Parathyroid adenoma (tissue), 2 donors: ENCODE data around the gene ERP29.
A peak's percentile ranks its signal among the peaks of the same experiment; 100 is the strongest.

Experiments used
- H2AFZ ChIP-seq: fragments of 300-600 bp; sonication (generic); one replicate; pipeline ENCODE4 v1.7.0; 2017; ENCODE audit warnings: antibody characterized with exemption, mild to moderate bottlenecking
- H3K27ac ChIP-seq: fragments of 300-600 bp; sonication (generic); one replicate; pipeline ENCODE4 v1.7.0; 2017
- H3K27me3 ChIP-seq: fragments of 300-600 bp; sonication (generic); one replicate; pipeline ENCODE4 v1.7.0; 2017; ENCODE audit warnings: low read length; ENCODE audit not compliant: control insufficient read depth, insufficient read depth
- H3K36me3 ChIP-seq: fragments of 300-600 bp; sonication (generic); one replicate; pipeline ENCODE4 v1.7.0; 2017; ENCODE audit warnings: low read length; ENCODE audit not compliant: control insufficient read depth, insufficient read depth
- H3K4me1 ChIP-seq: fragments of 300-600 bp; sonication (generic); one replicate; pipeline ENCODE4 v1.7.0; 2017; ENCODE audit warnings: control low read depth
- H3K4me2 ChIP-seq: fragments of 300-600 bp; sonication (generic); one replicate; pipeline ENCODE4 v1.7.0; 2017; ENCODE audit warnings: low read length
- H3K4me3 ChIP-seq: fragments of 300-600 bp; sonication (generic); one replicate; pipeline ENCODE4 v1.7.0; 2017; ENCODE audit warnings: low read depth, low read length
- H3K79me2 ChIP-seq: fragments of 300-600 bp; sonication (generic); one replicate; pipeline ENCODE4 v1.7.0; 2017; ENCODE audit warnings: control low read depth
- H3K9ac ChIP-seq: fragments of 300-600 bp; sonication (generic); one replicate; pipeline ENCODE4 v1.7.0; 2017; ENCODE audit warnings: mild to moderate bottlenecking
- H3K9me3 ChIP-seq: fragments of 300-600 bp; sonication (generic); one replicate; pipeline ENCODE4 v1.7.0; 2017; ENCODE audit warnings: low read length; ENCODE audit not compliant: control insufficient read depth
- CTCF ChIP-seq: fragments of 300-600 bp; sonication (generic); IDR thresholded peaks from one replicate; pipeline ENCODE4 v1.7.0; 2017; ENCODE audit warnings: antibody characterized with exemption, mild to moderate bottlenecking
- donor health status: primary hyperparathyroidism.

Gene ERP29

GRCh38 chr12:112012775-112013600 is at the start of gene ERP29, which contains the start of gene TMEM116:
ERP29 (plus strand) TSS chr12:112013426; CDS start chr12:112013466, 40 bp downstream.
TMEM116 (minus strand) TSS chr12:112013165; CDS start chr12:112005270, 7,895 bp downstream.
- Histone ChIP-seq H3K36me3 (no peaks in the 10 kb centered on the region), H3K4me3 (peak within 1 kb of the TSS; percentile 93), H3K27me3 (no peaks in the 10 kb centered on the region), H3K9ac (peak within 1 kb of the TSS; percentile 87), H3K79me2 (peaks cover 22% of the 10 kb centered on the region), H3K4me2 (peak within 1 kb of the TSS; percentile 84), H3K27ac (peak within 1 kb of the TSS; percentile 95), H3K4me1 (peaks cover 14% of the 10 kb centered on the region), H2AFZ (peak within 1 kb of the TSS; percentile 84), H3K9me3 (no peaks in the 10 kb centered on the region)
- TF ChIP-seq CTCF, result peak; percentile 78

- Histone ChIP-seq H3K4me1 (no peaks in the 10 kb centered on the region), H2AFZ (no peak overlapping the region), H3K4me2 (no peak overlapping the region), H3K9me3 (no peaks in the 10 kb centered on the region), H3K36me3 (no peaks in the 10 kb centered on the region), H3K27me3 (no peaks in the 10 kb centered on the region), H3K79me2 (peaks cover 8% of the 10 kb centered on the region), H3K27ac (no peak overlapping the region), H3K9ac (no peak overlapping the region), H3K4me3 (no peak overlapping the region)
- no peak for TF ChIP-seq CTCF
Measured at GRCh38 chr12:111964935-111965334, 48.3 kb upstream of the ERP29 start.

- Histone ChIP-seq H3K4me1 (no peaks in the 10 kb centered on the region), H3K9ac (no peak overlapping the region), H2AFZ (no peak overlapping the region), H3K79me2 (peaks cover 11% of the 10 kb centered on the region), H3K27me3 (no peaks in the 10 kb centered on the region), H3K27ac (no peak overlapping the region), H3K9me3 (no peaks in the 10 kb centered on the region), H3K4me2 (no peak overlapping the region), H3K36me3 (no peaks in the 10 kb centered on the region), H3K4me3 (no peak overlapping the region)
- no peak for TF ChIP-seq CTCF
Measured at GRCh38 chr12:111971800-111972199, 41.4 kb upstream of the ERP29 start.

GRCh38 chr12:111975161-111975931 is 37.9 kb upstream of the ERP29 start:
- Histone ChIP-seq H3K4me3 (no peak overlapping the region), H3K36me3 (no peaks in the 10 kb centered on the region), H3K27me3 (no peaks in the 10 kb centered on the region), H3K79me2 (peaks cover 4% of the 10 kb centered on the region), H3K4me1 (no peaks in the 10 kb centered on the region), H2AFZ (peak overlapping the region; percentile 0), H3K9me3 (no peaks in the 10 kb centered on the region), H3K4me2 (no peak overlapping the region), H3K27ac (no peak overlapping the region), H3K9ac (no peak overlapping the region)
- TF ChIP-seq CTCF, result no peak
